ENCODE results near the gene ECT2L.

GRCh38 chr6:138891255-138891986 is 95.5 kb downstream of the ECT2L start:
- TF ChIP-seq CTCF (IDR thresholded peaks at IDR 0.05; ENCODE audit: insufficient read depth, low read length, poor library complexity, severe bottlenecking): no peak
- no peak for TF ChIP-seq EZH2phosphoT487 (conservative IDR thresholded peaks at IDR 0.05; ENCODE audit: low read length)
